ENCODE data around the gene EGFL8. TPM values are rescaled to one million over a fixed set of nuclear protein-coding genes. Genes with fewer than 3 reads are reported as not detected.

EGFL8 gene
- total RNA-seq, 6 experiments from 2014 or later: 3.5 to 4.4 (median 3.7) TPM

- no peak overlapping the region for H3K4me3 Mint-ChIP-seq
- TF ChIP-seq CTCF (IDR thresholded peaks at IDR 0.05): no peak
- peaks cover 10% of the 10 kb centered on the region for H3K27me3 Mint-ChIP-seq (ENCODE audit: insufficient read depth)
- no peak for DNase-seq
- H3K9me3 Mint-ChIP-seq: no peaks in the 10 kb centered on the region
- peaks cover 13% of the 10 kb centered on the region; the same call in 1 of the 2 replicates for H3K36me3 Mint-ChIP-seq (ENCODE audit: low read depth)
- peaks cover 10% of the 10 kb centered on the region for H3K4me1 Mint-ChIP-seq (ENCODE audit: low read depth)
- H3K27ac Mint-ChIP-seq: no peak overlapping the region
Measured at GRCh38 chr6:32146687-32147086, 17.7 kb upstream of the EGFL8 start.

- H3K27ac Mint-ChIP-seq: no peak overlapping the region
- no peak for TF ChIP-seq CTCF (IDR thresholded peaks at IDR 0.05)
- peaks cover 18% of the 10 kb centered on the region for H3K4me1 Mint-ChIP-seq (ENCODE audit: low read depth)
- H3K9me3 Mint-ChIP-seq: no peaks in the 10 kb centered on the region
- no peak overlapping the region for H3K4me3 Mint-ChIP-seq
- DNase-seq: no peak
- peaks cover 7% of the 10 kb centered on the region for H3K27me3 Mint-ChIP-seq (ENCODE audit: insufficient read depth)
- peaks cover 13% of the 10 kb centered on the region; the same call in 1 of the 2 replicates for H3K36me3 Mint-ChIP-seq (ENCODE audit: low read depth)
Measured at GRCh38 chr6:32147401-32148132, 16.8 kb upstream of the EGFL8 start.

GRCh38 chr6:32148289-32149091 lies 15.9 kb upstream of the EGFL8 start:
- DNase-seq: no peak
- peaks cover 13% of the 10 kb centered on the region; the same call in 1 of the 2 replicates for H3K36me3 Mint-ChIP-seq (ENCODE audit: low read depth)
- H3K4me3 Mint-ChIP-seq: no peak overlapping the region
- no peaks in the 10 kb centered on the region for H3K9me3 Mint-ChIP-seq
- peaks cover 27% of the 10 kb centered on the region for H3K4me1 Mint-ChIP-seq (ENCODE audit: low read depth)
- no peak for TF ChIP-seq CTCF (IDR thresholded peaks at IDR 0.05)
- no peak overlapping the region for H3K27ac Mint-ChIP-seq
- H3K27me3 Mint-ChIP-seq (ENCODE audit: insufficient read depth): peaks cover 7% of the 10 kb centered on the region

- no peaks in the 10 kb centered on the region for H3K9me3 Mint-ChIP-seq
Measured at GRCh38 chr6:32149092-32149755, 15.2 kb upstream of the EGFL8 start.

More at GRCh38 chr6:32149092-32149755, 15.2 kb upstream of the EGFL8 start:
- Mint-ChIP-seq H3K4me3 (no peak overlapping the region), H3K4me1 (ENCODE audit: low read depth) (peaks cover 28% of the 10 kb centered on the region), H3K36me3 (ENCODE audit: low read depth) (peaks cover 13% of the 10 kb centered on the region; the same call in 1 of the 2 replicates), H3K27ac (no peak overlapping the region), H3K27me3 (ENCODE audit: insufficient read depth) (peaks cover 7% of the 10 kb centered on the region)
- TF ChIP-seq CTCF (IDR thresholded peaks at IDR 0.05): no peak
- DNase-seq: no peak

Measured in HFFc6 (cell line).